HEK293T (cell line): ENCODE data around the gene CCDC85B.

ENCODE experiments used
- BHLHE40 ChIP-seq: fragments of 450-650 bp; IDR thresholded peaks from 2 replicates; pipeline ENCODE4 v1.6.1; 2016; ENCODE audit warnings: mild to moderate bottlenecking, moderate library complexity, borderline replicate concordance
- ELF4 ChIP-seq: fragments of 450-650 bp; IDR thresholded peaks from 2 replicates; pipeline ENCODE4 v1.6.1; 2017; ENCODE audit warnings: antibody characterized with exemption
- FOXA1 ChIP-seq: fragments of 450-650 bp; IDR thresholded peaks from 2 replicates; pipeline ENCODE4 v1.6.1; 2016; ENCODE audit warnings: mild to moderate bottlenecking
- FOXK2 ChIP-seq: fragments of 450-650 bp; IDR thresholded peaks from 2 replicates; pipeline ENCODE4 v1.6.1; 2016; ENCODE audit warnings: mild to moderate bottlenecking
- FOXM1 ChIP-seq: fragments of 450-650 bp; IDR thresholded peaks from 2 replicates; pipeline ENCODE4 v1.6.1; 2017; ENCODE audit warnings: mild to moderate bottlenecking, borderline replicate concordance
- HDGF ChIP-seq: fragments of 450-650 bp; IDR thresholded peaks from 2 replicates; pipeline ENCODE4 v1.6.1; 2017; ENCODE audit warnings: antibody characterized with exemption, borderline replicate concordance
- LEF1 ChIP-seq: fragments of 450-650 bp; IDR thresholded peaks from 2 replicates; pipeline ENCODE4 v1.6.1; 2017; ENCODE audit warnings: mild to moderate bottlenecking, borderline replicate concordance
- NFRKB ChIP-seq: fragments of 450-650 bp; IDR thresholded peaks from 2 replicates; pipeline ENCODE4 v1.6.1; 2016; ENCODE audit warnings: mild to moderate bottlenecking, moderate library complexity
- SP1 ChIP-seq: fragments of 450-650 bp; IDR thresholded peaks from 2 replicates; pipeline ENCODE4 v1.6.1; 2017
- SUZ12 ChIP-seq: fragments of 450-650 bp; IDR thresholded peaks from 2 replicates; pipeline ENCODE4 v1.6.1; 2016; ENCODE audit warnings: mild to moderate bottlenecking
- TARDBP ChIP-seq: fragments of 450-650 bp; IDR thresholded peaks from 2 replicates; pipeline ENCODE4 v1.6.1; 2016
- ZNF384 ChIP-seq: fragments of 450-650 bp; IDR thresholded peaks from 2 replicates; pipeline ENCODE4 v1.6.1; 2016
- TF ChIP-seq, protein P1 (sequence below): fragments of 450-650 bp; IDR thresholded peaks from 2 replicates; pipeline ENCODE4 v1.6.1; 2016

DNA sequence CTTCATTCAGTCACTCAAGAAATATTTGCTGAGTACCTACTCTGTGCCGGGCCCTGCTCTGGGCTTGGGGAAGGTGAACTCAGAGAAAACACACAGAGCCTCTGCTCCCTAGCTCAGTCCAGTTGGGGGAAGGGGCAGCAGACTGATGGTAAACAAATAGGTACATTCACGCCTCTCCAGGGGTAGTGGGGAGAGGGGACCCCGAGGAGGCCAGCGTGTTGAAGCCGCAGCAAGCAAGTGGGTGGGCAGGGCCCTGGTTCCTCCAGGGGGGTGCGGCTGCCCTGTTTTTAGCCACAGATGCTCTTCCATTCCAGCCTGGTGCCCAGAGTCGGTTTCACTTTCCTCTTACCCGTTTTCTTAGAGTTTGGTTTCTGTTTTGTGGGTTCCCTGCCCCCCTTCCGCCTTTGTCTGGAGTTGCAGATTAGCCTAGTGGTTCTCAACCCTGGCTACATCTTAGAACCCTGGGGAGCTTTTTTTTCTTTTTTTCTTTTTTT is 37.5 kb downstream of the CCDC85B start:
- TF ChIP-seq BHLHE40 (no peak), TARDBP (no peak), ZNF384 (no peak), FOXK2 (no peak), SP1 (no peak), NFRKB (no peak), SUZ12 (no peak), ELF4 (no peak), FOXM1 (no peak), LEF1 (no peak), HDGF (no peak), FOXA1 (no peak)
- TF ChIP-seq, protein P1, sequence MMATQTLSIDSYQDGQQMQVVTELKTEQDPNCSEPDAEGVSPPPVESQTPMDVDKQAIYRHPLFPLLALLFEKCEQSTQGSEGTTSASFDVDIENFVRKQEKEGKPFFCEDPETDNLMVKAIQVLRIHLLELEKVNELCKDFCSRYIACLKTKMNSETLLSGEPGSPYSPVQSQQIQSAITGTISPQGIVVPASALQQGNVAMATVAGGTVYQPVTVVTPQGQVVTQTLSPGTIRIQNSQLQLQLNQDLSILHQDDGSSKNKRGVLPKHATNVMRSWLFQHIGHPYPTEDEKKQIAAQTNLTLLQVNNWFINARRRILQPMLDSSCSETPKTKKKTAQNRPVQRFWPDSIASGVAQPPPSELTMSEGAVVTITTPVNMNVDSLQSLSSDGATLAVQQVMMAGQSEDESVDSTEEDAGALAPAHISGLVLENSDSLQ: no peak
